IMR-90 (cell line): Measurements from ENCODE around the gene KAZALD1. TPM values are rescaled to one million over a fixed set of nuclear protein-coding genes. Genes with fewer than 3 reads are reported as not detected.

Experiments used
- ATAC-seq: fragments of 200-7000 bp; cut with Tn5 transposase; 2 replicates; pipeline ENCODE4 v1.9.1; 2020; ENCODE audit warnings: low read depth, mild to moderate bottlenecking, moderate library complexity
- BruUV-seq: library from RNA; stranded (reverse); fragments of 400-500 nt; replicated peaks from 2 replicates; lab custom pipeline; 2021; lab: Mats Ljungman, UMichigan
- CTCF ChIA-PET: fragments of 300-600 bp; formaldehyde crosslinking; extraction: SDS; loops from one replicate; lab custom pipeline; 2021; ENCODE audit warnings: antibody characterized with exemption; lab: Yijun Ruan, JAX
- POLR2A ChIA-PET: fragments of 300-600 bp; sonication (Branson Sonifier 250); formaldehyde crosslinking; loops from one replicate; lab custom pipeline; 2022; ENCODE audit warnings: antibody characterized with exemption; ENCODE audit not compliant: unreplicated experiment; lab: Charles Lee
- DNase-seq: peaks from one replicate; pipeline ENCODE4 v3.0.0; 2013
- H2AFZ ChIP-seq: replicated peaks from 2 replicates; pipeline ENCODE3; 2013; ENCODE audit warnings: low read length, mild to moderate bottlenecking; ENCODE audit not compliant: poor library complexity
- H2AK5ac ChIP-seq: 2 replicates; pipeline ENCODE4 v1.6.1; 2013; ENCODE audit warnings: low read depth, low read length, inconsistent platforms
- H2AK9ac ChIP-seq: replicated peaks from 2 replicates; pipeline ENCODE3; 2013; ENCODE audit warnings: mild to moderate bottlenecking, low read depth, low read length, moderate library complexity; ENCODE audit not compliant: poor library complexity
- H2BK120ac ChIP-seq: 2 replicates; pipeline ENCODE4 v1.6.1; 2013; ENCODE audit warnings: low read depth, low read length, inconsistent platforms
- H2BK15ac ChIP-seq: 3 replicates; pipeline ENCODE4 v1.6.1; 2013; ENCODE audit warnings: low read depth, low read length, inconsistent platforms
- H2BK20ac ChIP-seq: 2 replicates; pipeline ENCODE4 v1.6.1; 2013; ENCODE audit warnings: low read depth, mild to moderate bottlenecking, inconsistent platforms, low read length, moderate library complexity
- H2BK5ac ChIP-seq: 2 replicates; pipeline ENCODE4 v1.6.1; 2013; ENCODE audit warnings: mild to moderate bottlenecking, low read depth, low read length, inconsistent platforms; ENCODE audit not compliant: poor library complexity, severe bottlenecking
- H3K14ac ChIP-seq: replicated peaks from 2 replicates; pipeline ENCODE4 v1.6.1; 2013; ENCODE audit warnings: low read depth, low read length, inconsistent platforms
- H3K18ac ChIP-seq: 2 replicates; pipeline ENCODE4 v1.6.1; 2013; ENCODE audit warnings: low read depth, low read length, control low read depth
- H3K23ac ChIP-seq: 2 replicates; pipeline ENCODE4 v1.6.1; 2013; ENCODE audit warnings: low read depth, low read length, inconsistent platforms
- H3K27ac ChIP-seq: 2 replicates; pipeline ENCODE4 v1.5.1; 2013; ENCODE audit warnings: mild to moderate bottlenecking, control low read depth, low read length; ENCODE audit not compliant: insufficient read depth
- H3K27me3 ChIP-seq: 2 replicates; pipeline ENCODE4 v1.6.1; 2013; ENCODE audit warnings: low read length; ENCODE audit not compliant: control insufficient read depth, insufficient read depth
- H3K36me3 ChIP-seq: 2 replicates; pipeline ENCODE4 v1.6.1; 2013; ENCODE audit warnings: low read length, mixed read lengths; ENCODE audit not compliant: control insufficient read depth, insufficient read depth
- H3K4ac ChIP-seq: 2 replicates; pipeline ENCODE4 v1.6.1; 2013; ENCODE audit warnings: low read depth, low read length, inconsistent platforms
- H3K4me1 ChIP-seq: 2 replicates; pipeline ENCODE4 v1.6.1; 2013; ENCODE audit warnings: low read length, mixed read lengths; ENCODE audit not compliant: control insufficient read depth, insufficient read depth
- H3K4me2 ChIP-seq: 2 replicates; pipeline ENCODE4 v1.6.1; 2013; ENCODE audit warnings: low read depth, mild to moderate bottlenecking, control low read depth, low read length, moderate library complexity
- H3K4me3 ChIP-seq: 2 replicates; pipeline ENCODE4 v1.5.1; 2013; ENCODE audit warnings: low read depth, mild to moderate bottlenecking, control low read depth, low read length, moderate library complexity; ENCODE audit not compliant: insufficient read depth
- H3K56ac ChIP-seq: 2 replicates; pipeline ENCODE4 v1.6.1; 2013; ENCODE audit warnings: low read length, inconsistent platforms; ENCODE audit not compliant: insufficient read depth; ENCODE audit errors: extremely low read depth
- H3K79me1 ChIP-seq, 2 experiments: 2 replicates each; pipeline ENCODE4 v1.6.1; 2013; ENCODE audit warnings: low read length in 2 of 2, inconsistent platforms in 1 of 2, low read depth in 1 of 2
- H3K9ac ChIP-seq: 2 replicates; pipeline ENCODE4 v1.6.1; 2013; ENCODE audit warnings: low read depth, low read length, control low read depth
- H3K9me1 ChIP-seq: 2 replicates; pipeline ENCODE4 v1.6.1; 2013; ENCODE audit warnings: low read length, inconsistent platforms; ENCODE audit not compliant: insufficient read depth
- H3K9me3 ChIP-seq: 2 replicates; pipeline ENCODE4 v1.6.1; 2013; ENCODE audit warnings: low read length; ENCODE audit not compliant: control insufficient read depth, insufficient read depth
- H4K20me1 ChIP-seq: 2 replicates; pipeline ENCODE4 v1.6.1; 2013; ENCODE audit warnings: low read length, inconsistent platforms; ENCODE audit not compliant: insufficient read depth
- H4K5ac ChIP-seq: 2 replicates; pipeline ENCODE4 v1.6.1; 2013; ENCODE audit warnings: mild to moderate bottlenecking, low read depth, low read length, control low read depth
- H4K8ac ChIP-seq, 2 experiments: 2 replicates each; pipeline ENCODE4 v1.6.1; 2013; ENCODE audit warnings: low read depth in 2 of 2, low read length in 2 of 2, control low read depth in 1 of 2, inconsistent platforms in 1 of 2
- H4K91ac ChIP-seq: 2 replicates; pipeline ENCODE4 v1.6.1; 2013; ENCODE audit warnings: low read depth, low read length, inconsistent platforms; ENCODE audit not compliant: insufficient read depth
- BHLHE40 ChIP-seq: fragments of 150-350 bp; IDR thresholded peaks from 2 replicates; pipeline ENCODE4 v1.6.1; 2016; ENCODE audit warnings: mild to moderate bottlenecking, low read depth, low read length
- CHD1 ChIP-seq: IDR thresholded peaks from 2 replicates; pipeline ENCODE4 v1.6.1; 2012; ENCODE audit warnings: low read depth, low read length, improper control_type of control experiment
- MAFK ChIP-seq: IDR thresholded peaks from 2 replicates; pipeline ENCODE4 v1.6.1; 2012; ENCODE audit warnings: low read depth, low read length, improper control_type of control experiment
- MAZ ChIP-seq: IDR thresholded peaks from 2 replicates; pipeline ENCODE4 v1.6.1; 2012; ENCODE audit warnings: low read depth, mild to moderate bottlenecking, low read length, improper control_type of control experiment, moderate library complexity, borderline replicate concordance
- MXI1 ChIP-seq: IDR thresholded peaks from 2 replicates; pipeline ENCODE4 v1.6.1; 2012; ENCODE audit warnings: low read depth, mild to moderate bottlenecking, low read length, moderate library complexity, borderline replicate concordance
- NFE2L2 ChIP-seq: fragments of 150-350 bp; IDR thresholded peaks from 2 replicates; pipeline ENCODE4 v1.6.1; 2016; ENCODE audit warnings: low read depth, mild to moderate bottlenecking, low read length
- RAD21 ChIP-seq: IDR thresholded peaks from 2 replicates; pipeline ENCODE4 v1.6.1; 2012; ENCODE audit warnings: low read length, improper control_type of control experiment
- RCOR1 ChIP-seq: IDR thresholded peaks from 2 replicates; pipeline ENCODE4 v1.6.1; 2012; ENCODE audit warnings: mild to moderate bottlenecking, low read length, improper control_type of control experiment; ENCODE audit not compliant: insufficient replicate concordance
- RFX5 ChIP-seq: IDR thresholded peaks from 2 replicates; pipeline ENCODE4 v1.8.0; 2012; ENCODE audit warnings: low read depth, mild to moderate bottlenecking, low read length, moderate library complexity
- WGBS, 2 experiments: methylation state at CpG; one replicate each; pipeline versions ENCODE4 v1.1.5 to v1.1.7; 2013; ENCODE audit warnings: missing lambda C conversion rate in 2 of 2; ENCODE audit not compliant: insufficient read length in 1 of 2; ENCODE audit errors: extremely low coverage in 2 of 2; 5-methylcytosine and 5-hydroxymethylcytosine counted together
- dilution Hi-C: fragments of 300-500 bp; cut with HindIII; formaldehyde crosslinking; loops from one replicate; pipeline ENCODE4 v1.14.3; 2018; ENCODE audit warnings: low sequenced_read_pairs; ENCODE audit not compliant: unreplicated experiment
- in situ Hi-C: fragments of 300-500 bp; cut with MboI; formaldehyde crosslinking; loops from 3 replicates; pipeline ENCODE4 v1.14.3; 2019; ENCODE audit warnings: low sequenced_read_pairs, inconsistent platforms, mixed read lengths
- intact Hi-C: fragments of 100-400 bp; cut with micrococcal nuclease; formaldehyde crosslinking; loops from 2 replicates; pipeline ENCODE4 v1.10.0; 2022
- polyA plus RNA-seq, 3 experiments: library from polyadenylated mRNA; depleted of rRNA; stranded (reverse); fragments of >200 nt; gene quantifications; 2 replicates each; pipeline ENCODE4 v1.2.3, GENCODE V29; 2012; ENCODE audit warnings: low replicate concordance in 1 of 3
- total RNA-seq: library from RNA; depleted of rRNA; stranded (reverse); fragments of >200 nt; gene quantifications from 2 replicates; pipeline ENCODE4 v1.2.3, GENCODE V29; 2012
- TF ChIP-seq, protein P1 (sequence below): conservative IDR thresholded peaks from 2 replicates; pipeline ENCODE4 v1.5.1; 2012; ENCODE audit warnings: mild to moderate bottlenecking, low read depth, low read length, improper control_type of control experiment
- TF ChIP-seq, protein P2 (sequence below): fragments of 150-350 bp; IDR thresholded peaks from 2 replicates; pipeline ENCODE4 v1.6.1; 2017; ENCODE audit warnings: mild to moderate bottlenecking, antibody characterized with exemption, low read length, low read depth

KAZALD1 gene
- total and polyA plus RNA-seq, 2 of the 4 experiments (the other 2 are of a cell fraction) = 9.1 to 18.6 TPM

DNA sequence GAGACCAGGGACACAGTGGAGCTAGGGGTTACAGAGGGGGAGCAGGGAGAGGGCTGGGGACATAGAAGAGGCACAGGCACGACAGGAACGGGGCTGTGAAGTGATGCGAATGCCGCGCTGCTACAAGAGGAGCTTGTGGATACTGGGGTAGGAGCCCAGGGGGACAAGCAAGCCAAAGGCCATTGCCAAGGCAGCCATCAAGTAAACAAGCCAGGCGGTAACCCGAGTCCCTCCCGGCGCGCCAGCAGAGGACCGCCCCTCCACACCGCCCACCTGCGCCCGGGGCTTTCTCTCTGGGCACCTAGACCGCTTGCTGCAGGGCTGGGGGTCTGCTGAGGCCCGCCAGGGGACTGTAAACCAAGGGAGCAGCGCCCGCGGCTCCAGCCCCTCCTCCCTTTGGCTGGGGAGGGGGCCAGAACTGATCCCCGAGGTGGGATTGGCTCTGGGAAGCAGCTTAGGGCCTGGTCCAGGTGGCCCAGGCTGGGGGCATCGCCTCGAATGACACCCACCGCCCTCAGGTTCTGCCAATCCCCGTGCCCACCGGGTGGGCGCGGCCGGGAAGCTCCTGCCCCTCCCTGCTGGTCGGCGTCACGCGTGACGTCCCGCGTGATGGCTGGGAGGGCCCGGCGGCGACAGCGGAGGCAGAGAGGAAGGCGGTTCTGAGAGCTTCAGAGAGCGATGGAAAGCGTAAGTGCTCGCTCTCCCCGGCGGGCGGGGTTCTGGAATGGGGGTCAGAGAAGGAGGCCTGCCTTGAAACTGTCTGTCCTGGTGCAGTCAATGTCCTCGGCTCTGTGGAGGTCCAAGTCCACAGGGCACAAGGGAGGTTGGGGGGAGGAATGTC lies 29.8 kb upstream of the KAZALD1 start:
- peak; percentile 33; the same call in 1 of the 2 replicates for TF ChIP-seq MXI1
- no peak for TF ChIP-seq RAD21
- peak; percentile 10; the same call in 1 of the 2 replicates for TF ChIP-seq BHLHE40
- no peak for TF ChIP-seq RFX5
- TF ChIP-seq NFE2L2 = no peak
- TF ChIP-seq MAZ = peak; percentile 82
- TF ChIP-seq, protein P1, sequence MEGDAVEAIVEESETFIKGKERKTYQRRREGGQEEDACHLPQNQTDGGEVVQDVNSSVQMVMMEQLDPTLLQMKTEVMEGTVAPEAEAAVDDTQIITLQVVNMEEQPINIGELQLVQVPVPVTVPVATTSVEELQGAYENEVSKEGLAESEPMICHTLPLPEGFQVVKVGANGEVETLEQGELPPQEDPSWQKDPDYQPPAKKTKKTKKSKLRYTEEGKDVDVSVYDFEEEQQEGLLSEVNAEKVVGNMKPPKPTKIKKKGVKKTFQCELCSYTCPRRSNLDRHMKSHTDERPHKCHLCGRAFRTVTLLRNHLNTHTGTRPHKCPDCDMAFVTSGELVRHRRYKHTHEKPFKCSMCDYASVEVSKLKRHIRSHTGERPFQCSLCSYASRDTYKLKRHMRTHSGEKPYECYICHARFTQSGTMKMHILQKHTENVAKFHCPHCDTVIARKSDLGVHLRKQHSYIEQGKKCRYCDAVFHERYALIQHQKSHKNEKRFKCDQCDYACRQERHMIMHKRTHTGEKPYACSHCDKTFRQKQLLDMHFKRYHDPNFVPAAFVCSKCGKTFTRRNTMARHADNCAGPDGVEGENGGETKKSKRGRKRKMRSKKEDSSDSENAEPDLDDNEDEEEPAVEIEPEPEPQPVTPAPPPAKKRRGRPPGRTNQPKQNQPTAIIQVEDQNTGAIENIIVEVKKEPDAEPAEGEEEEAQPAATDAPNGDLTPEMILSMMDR = peak; percentile 10; the same call in 1 of the 2 replicates
- TF ChIP-seq MAFK = no peak
- peak; percentile 79; the same call in 1 of the 2 replicates for TF ChIP-seq CHD1
- TF ChIP-seq, protein P2, sequence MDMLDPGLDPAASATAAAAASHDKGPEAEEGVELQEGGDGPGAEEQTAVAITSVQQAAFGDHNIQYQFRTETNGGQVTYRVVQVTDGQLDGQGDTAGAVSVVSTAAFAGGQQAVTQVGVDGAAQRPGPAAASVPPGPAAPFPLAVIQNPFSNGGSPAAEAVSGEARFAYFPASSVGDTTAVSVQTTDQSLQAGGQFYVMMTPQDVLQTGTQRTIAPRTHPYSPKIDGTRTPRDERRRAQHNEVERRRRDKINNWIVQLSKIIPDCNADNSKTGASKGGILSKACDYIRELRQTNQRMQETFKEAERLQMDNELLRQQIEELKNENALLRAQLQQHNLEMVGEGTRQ = no peak; the same call in 1 of the 2 replicates
- no peak for TF ChIP-seq RCOR1
- 0% methylated on average over 11 of the region's 47 CpGs; no CpG with 5 or more reads in 1 of the 2 experiments for WGBS, 2 experiments
- peak overlapping the region; percentile 99 for H3K14ac ChIP-seq
- peak overlapping the region; percentile 58 for H3K18ac ChIP-seq
- peaks cover 16 to 61% of the 10 kb centered on the region in 2 experiments; a peak in 3 of 4 replicates for H3K79me1 ChIP-seq
- peak overlapping the region; percentile 93 for H3K56ac ChIP-seq
- dilution Hi-C loops (no loop called here), in situ Hi-C loops (no loop called here), intact Hi-C loops (loop anchor here (5.0 kb wide), 1 partner anchor 35 kb away; no protein-coding TSS in a partner anchor)
- peak overlapping the region; percentile 75 to 84 for H4K8ac ChIP-seq
- peak overlapping the region; percentile 27; the same call in 2 of the 3 replicates for H2BK15ac ChIP-seq
- peaks cover 24% of the 10 kb centered on the region for H3K36me3 ChIP-seq
- peak overlapping the region; percentile 71 for H3K9ac ChIP-seq
- CTCF ChIA-PET = interaction anchor here (1.5 to 2.1 kb wide), 3 partner anchors 9 to 18 kb away, joined by 4 to 7 read pairs (median 6); no protein-coding TSS in a partner anchor
- H3K4ac ChIP-seq = peak overlapping the region; percentile 97
- H2AK9ac ChIP-seq = peak overlapping the region; percentile 98
- peaks cover 2% of the 10 kb centered on the region; the same call in 1 of the 2 replicates for H3K27me3 ChIP-seq
- H4K5ac ChIP-seq = peak overlapping the region; percentile 52
- H2AK5ac ChIP-seq = peak overlapping the region; percentile 88
- peak overlapping the region; percentile 86 for H2BK120ac ChIP-seq
- peak overlapping the region; percentile 89 for H2BK5ac ChIP-seq
- peak; percentile 63 for DNase-seq
- peaks cover 2% of the 10 kb centered on the region; the same call in 1 of the 2 replicates for H3K9me1 ChIP-seq
- peak overlapping the region; percentile 98 for H3K23ac ChIP-seq
- peak overlapping the region; percentile 89 for H4K91ac ChIP-seq
- peaks cover 35% of the 10 kb centered on the region for H4K20me1 ChIP-seq
- peak overlapping the region; percentile 75 for H2BK20ac ChIP-seq
- H2AFZ ChIP-seq = peak overlapping the region; percentile 99
- peak overlapping the region; percentile 83 for H3K4me2 ChIP-seq
- H3K27ac ChIP-seq = peak overlapping the region; percentile 87
- POLR2A ChIA-PET = interaction anchor here (1.4 kb wide), 1 partner anchor 11 kb away, joined by 6 read pairs; no protein-coding TSS in a partner anchor
- H3K4me1 ChIP-seq = peaks cover 2% of the 10 kb centered on the region
- ATAC-seq = peak; percentile 68
- H3K4me3 ChIP-seq = peak overlapping the region; percentile 60
- no peaks in the 10 kb centered on the region for H3K9me3 ChIP-seq
- no TSS peak for BruUV-seq
